HCT116 (cell line): ENCODE measurements around the gene GTF2I. TPM values are rescaled to one million over a fixed set of nuclear protein-coding genes. Genes with fewer than 3 reads are reported as not detected.

Experiments used
- ATAC-seq: fragments of 200-7000 bp; cut with Tn5 transposase; 2 replicates; pipeline ENCODE4 v1.9.1; 2020; ENCODE audit warnings: mild to moderate bottlenecking, moderate library complexity
- BruUV-seq: library from RNA; stranded (reverse); fragments of 400-500 nt; replicated peaks from 2 replicates; lab custom pipeline; 2021; lab: Mats Ljungman, UMichigan
- CTCF ChIA-PET: fragments of 300-600 bp; sonication (Branson Sonifier 250); formaldehyde crosslinking; loops from one replicate; lab custom pipeline; 2021; ENCODE audit warnings: antibody characterized with exemption; lab: Charles Lee
- POLR2A ChIA-PET: fragments of 300-600, 350-600 bp; sonication (Branson Sonifier 250); formaldehyde crosslinking; loops from one replicate; lab custom pipeline; 2021; ENCODE audit warnings: antibody characterized with exemption; lab: Charles Lee
- RAD21 ChIA-PET, 2 experiments: fragments of 300-600 bp; sonication (Branson Sonifier 250); formaldehyde crosslinking; loops; one replicate each; lab custom pipeline; 2023; ENCODE audit warnings: low total read pairs in 2 of 2; ENCODE audit not compliant: uncharacterized antibody in 2 of 2, unreplicated experiment in 2 of 2, low non-redundant PET in 1 of 2; lab: Charles Lee
- DNase-seq: peaks from one replicate; pipeline ENCODE4 v3.0.0-alpha.2; 2010; ENCODE audit warnings: low read depth, low spot score
- H2AFZ ChIP-seq: fragments of 200-600 bp; shearing (Covaris generic), sonication (generic); 2 replicates; pipeline ENCODE4 v1.6.1; 2017; ENCODE audit warnings: low read depth, mixed run types, mixed read lengths, antibody characterized with exemption, low read length; ENCODE audit not compliant: poor library complexity, severe bottlenecking
- H3K27ac ChIP-seq: 2 replicates; pipeline ENCODE4 v1.5.1; 2012; ENCODE audit warnings: low read depth, low read length
- H3K27me3 ChIP-seq: fragments of 200-600 bp; sonication (generic); 2 replicates; pipeline ENCODE4 v1.6.1; 2016; ENCODE audit warnings: mixed run types, low read length, mixed read lengths; ENCODE audit not compliant: insufficient read depth
- H3K36me3 ChIP-seq, 2 experiments: fragments of 200-500 bp in 1 of 2; fragments of 200-600 bp in 1 of 2; sonication (Bioruptor generic) in 1 of 2; sonication (generic) in 1 of 2; 2 replicates each; pipeline versions ENCODE4 v1.5.1 to v1.6.1; 2014 to 2016; ENCODE audit warnings: low read length in 2 of 2, inconsistent platforms in 1 of 2, mixed read lengths in 1 of 2, mixed run types in 1 of 2; ENCODE audit not compliant: insufficient read depth in 2 of 2, control insufficient read depth in 1 of 2
- H3K4me1 ChIP-seq, 2 experiments: fragments of 200-600 bp in 1 of 2; sonication (generic) in 1 of 2; 2 replicates each; pipeline versions ENCODE4 v1.5.1 to v1.6.1; 2012 to 2017; ENCODE audit warnings: low read length in 2 of 2, inconsistent platforms in 1 of 2, mild to moderate bottlenecking in 1 of 2, mixed read lengths in 1 of 2, mixed run types in 1 of 2, moderate library complexity in 1 of 2; ENCODE audit not compliant: insufficient read depth in 2 of 2, control insufficient read depth in 1 of 2
- H3K4me2 ChIP-seq: fragments of 200-600 bp; sonication (generic); 2 replicates; pipeline ENCODE4 v1.6.1; 2017; ENCODE audit warnings: mixed run types, low read length, mixed read lengths
- H3K4me3 ChIP-seq, 2 experiments: fragments of 200-600 bp in 1 of 2; sonication (generic) in 1 of 2; replicated peaks in 1 of 2; 2 replicates each; pipeline ENCODE4 v1.5.1; 2011 to 2016; ENCODE audit warnings: low read length in 2 of 2, control low read depth in 1 of 2, low read depth in 1 of 2, mild to moderate bottlenecking in 1 of 2, mixed read lengths in 1 of 2, mixed run types in 1 of 2
- H3K79me2 ChIP-seq: fragments of 200-600 bp; sonication (generic); 2 replicates; pipeline ENCODE4 v1.6.1; 2017; ENCODE audit warnings: mild to moderate bottlenecking, mixed run types, low read length, moderate library complexity, mixed read lengths; ENCODE audit not compliant: insufficient read depth
- H3K9ac ChIP-seq: fragments of 200-600 bp; sonication (generic); 2 replicates; pipeline ENCODE4 v1.6.1; 2016; ENCODE audit warnings: low read length, mixed read lengths
- H3K9me2 ChIP-seq: fragments of 200-600 bp; sonication (generic), shearing (Covaris generic); 2 replicates; pipeline ENCODE4 v1.6.1; 2017; ENCODE audit warnings: mixed run types, mild to moderate bottlenecking, moderate library complexity; ENCODE audit not compliant: insufficient read depth
- H3K9me3 ChIP-seq, 2 experiments: fragments of 200-500 bp in 1 of 2; fragments of 200-600 bp in 1 of 2; sonication (Bioruptor generic) in 1 of 2; sonication (generic) in 1 of 2; 2 replicates each; pipeline ENCODE4 v1.6.1; 2014 to 2017; ENCODE audit warnings: low read length in 2 of 2, mixed read lengths in 2 of 2, inconsistent platforms in 1 of 2, low read depth in 1 of 2, mild to moderate bottlenecking in 1 of 2, mixed run types in 1 of 2, moderate library complexity in 1 of 2; ENCODE audit not compliant: control insufficient read depth in 1 of 2, insufficient read depth in 1 of 2
- H4K20me1 ChIP-seq: fragments of 200-600 bp; sonication (generic), shearing (Covaris generic); 2 replicates; pipeline ENCODE4 v1.6.1; 2017; ENCODE audit warnings: mixed run types, mild to moderate bottlenecking, moderate library complexity; ENCODE audit not compliant: insufficient read depth
- ATF3 ChIP-seq: IDR thresholded peaks from 2 replicates; pipeline ENCODE4 v1.6.1; 2012
- CBX3 ChIP-seq: IDR thresholded peaks from 2 replicates; pipeline ENCODE4 v1.6.1; 2012; ENCODE audit warnings: low read depth
- CEBPB ChIP-seq: IDR thresholded peaks from 2 replicates; pipeline ENCODE4 v1.6.1; 2012; ENCODE audit warnings: low read depth
- CTCF ChIP-seq, 3 experiments: fragments of 200-600 bp in 1 of 3; sonication (generic) in 1 of 3; IDR thresholded peaks in 2 of 3; conservative IDR thresholded peaks in 1 of 3; 2 replicates each; pipeline ENCODE4 v1.5.1; 2012 to 2017; ENCODE audit warnings: low read depth in 2 of 3, low read length in 2 of 3, antibody characterized with exemption in 1 of 3, borderline replicate concordance in 1 of 3, control low read depth in 1 of 3, mild to moderate bottlenecking in 1 of 3, mixed read lengths in 1 of 3, mixed run types in 1 of 3, moderate library complexity in 1 of 3; ENCODE audit not compliant: insufficient read depth in 1 of 3
- EGR1 ChIP-seq: IDR thresholded peaks from 2 replicates; pipeline ENCODE4 v1.6.1; 2012; ENCODE audit warnings: low read depth
- EZH2 ChIP-seq: fragments of 200-600 bp; sonication (generic); IDR thresholded peaks from 2 replicates; pipeline ENCODE4 v1.6.1; 2017; ENCODE audit warnings: antibody characterized with exemption, mixed run types
- EZH2phosphoT487 ChIP-seq: fragments of 200-600 bp; IDR thresholded peaks from 2 replicates; pipeline ENCODE4 v1.6.1; 2018; ENCODE audit warnings: antibody characterized with exemption, borderline replicate concordance
- FOSL1 ChIP-seq: IDR thresholded peaks from 2 replicates; pipeline ENCODE4 v1.6.1; 2012; ENCODE audit warnings: low read depth
- MAX ChIP-seq: IDR thresholded peaks from 2 replicates; pipeline ENCODE4 v1.6.1; 2012
- POLR2A ChIP-seq: IDR thresholded peaks from 2 replicates; pipeline ENCODE4 v1.7.0; 2011; ENCODE audit warnings: borderline replicate concordance; ENCODE audit not compliant: insufficient read depth, insufficient read length; ENCODE audit errors: extremely low read depth
- POLR2AphosphoS5 ChIP-seq: IDR thresholded peaks from 2 replicates; pipeline ENCODE4 v1.6.1; 2011; ENCODE audit warnings: mild to moderate bottlenecking, low read depth, low read length, moderate library complexity
- RAD21 ChIP-seq: IDR thresholded peaks from 2 replicates; pipeline ENCODE4 v1.6.1; 2012; ENCODE audit warnings: low read depth, mild to moderate bottlenecking
- REST ChIP-seq: IDR thresholded peaks from 2 replicates; pipeline ENCODE4 v1.6.1; 2012; ENCODE audit warnings: low read depth
- SP1 ChIP-seq: IDR thresholded peaks from 2 replicates; pipeline ENCODE4 v1.6.1; 2012; ENCODE audit warnings: low read depth
- SRF ChIP-seq: IDR thresholded peaks from 2 replicates; pipeline ENCODE4 v1.6.1; 2012; ENCODE audit warnings: low read depth
- TCF7L2 ChIP-seq: IDR thresholded peaks from 2 replicates; pipeline ENCODE4 v1.7.0; 2011; ENCODE audit warnings: borderline replicate concordance, inconsistent platforms; ENCODE audit not compliant: insufficient read depth, insufficient read length; ENCODE audit errors: extremely low read depth
- intact Hi-C: fragments of 100-400 bp; cut with micrococcal nuclease; formaldehyde crosslinking; loops from 2 replicates; pipeline ENCODE4 v1.10.0; 2022
- total RNA-seq: library from RNA; stranded (reverse); gene quantifications from one replicate; pipeline ENCODE4 v1.2.1, GENCODE V29; 2021; ENCODE audit not compliant: unreplicated experiment

GTF2I gene
- total RNA-seq, 1 experiment from 2014 or later = 164 TPM

GRCh38 chr7:74722153-74722552 lies 64.6 kb downstream of the GTF2I start:
- ATAC-seq = no peak
- no peak for DNase-seq

More at GRCh38 chr7:74722153-74722552, 64.6 kb downstream of the GTF2I start:
- POLR2A ChIA-PET = no interaction called here
- H4K20me1 ChIP-seq = no peaks in the 10 kb centered on the region
- H3K27me3 ChIP-seq = no peaks in the 10 kb centered on the region
- no peak overlapping the region for H3K4me3 ChIP-seq
- no peak for TF ChIP-seq FOSL1
- TF ChIP-seq POLR2AphosphoS5 = no peak
- no peak for TF ChIP-seq POLR2A
- TF ChIP-seq REST = no peak
- no peak for TF ChIP-seq CEBPB
- TF ChIP-seq ATF3 = no peak
- TF ChIP-seq EZH2 = no peak
- no peak for TF ChIP-seq CBX3
- TF ChIP-seq MAX = no peak
- TF ChIP-seq EGR1 = no peak
- no peak for TF ChIP-seq CTCF (IDR thresholded peaks at IDR 0.05 in 2 of 3, conservative IDR thresholded peaks at IDR 0.05 in 1 of 3; ENCODE audit: borderline replicate concordance in 1 of 3, insufficient read depth in 1 of 3, low read depth in 2 of 3, low read length in 2 of 3)
- TF ChIP-seq SRF = no peak
- no peak for TF ChIP-seq SP1
- TF ChIP-seq TCF7L2 = no peak
- no peak for TF ChIP-seq EZH2phosphoT487
- no peak for TF ChIP-seq RAD21
- CTCF ChIA-PET = no interaction called here
- H3K4me2 ChIP-seq = no peak overlapping the region
- H2AFZ ChIP-seq = no peak overlapping the region
- no peaks in the 10 kb centered on the region for H3K9me2 ChIP-seq
- H3K36me3 ChIP-seq = peaks cover 22 to 34% of the 10 kb centered on the region in 2 experiments
- H3K4me1 ChIP-seq = no peaks in the 10 kb centered on the region
- intact Hi-C loops = no loop called here
- H3K9me3 ChIP-seq = no peaks in the 10 kb centered on the region
- peaks cover 7% of the 10 kb centered on the region; the same call in 1 of the 2 replicates for H3K79me2 ChIP-seq
- no peak overlapping the region for H3K27ac ChIP-seq
- no peak overlapping the region for H3K9ac ChIP-seq
- RAD21 ChIA-PET = no interaction called here
- BruUV-seq = no TSS peak
